ENCODE measurements around the gene HECTD1.

DNA sequence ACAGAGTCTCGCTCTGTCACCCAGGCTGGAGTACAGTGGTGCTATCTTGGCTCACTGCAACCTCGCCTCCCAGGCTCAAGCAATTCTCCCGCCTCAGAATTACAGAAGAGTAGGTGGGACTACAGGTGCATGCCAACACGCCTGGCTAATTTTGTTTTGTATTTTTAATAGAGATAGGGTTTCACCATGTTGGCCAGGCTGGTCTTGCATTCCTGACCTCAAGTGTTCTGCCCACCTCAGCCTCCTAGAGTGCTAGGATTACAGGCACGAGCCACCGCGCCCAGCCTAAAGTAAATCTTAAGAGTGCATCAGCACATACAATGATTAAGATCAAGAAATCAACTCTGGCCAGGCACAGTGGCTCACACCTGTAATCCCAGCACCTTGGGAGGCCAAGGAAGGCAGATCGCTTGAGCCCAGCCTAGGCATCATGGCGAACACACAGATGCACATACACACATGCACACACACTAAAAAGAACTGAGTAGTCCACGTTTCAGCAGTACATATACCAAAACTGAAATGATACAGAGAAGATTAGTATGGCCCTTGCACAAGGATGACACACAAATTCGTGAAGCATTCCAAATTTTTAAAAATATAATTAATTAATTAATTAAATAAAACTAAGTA lies 65.0 kb downstream of the HECTD1 start:
- no peak for TF ChIP-seq EP300 (IDR thresholded peaks at IDR 0.05)
- TF ChIP-seq CTCF (IDR thresholded peaks at IDR 0.05) = no peak
- TF ChIP-seq POLR2AphosphoS5 (IDR thresholded peaks at IDR 0.05) = no peak
- TF ChIP-seq POLR2A (IDR thresholded peaks at IDR 0.05) = no peak

Measured in upper lobe of left lung (tissue), 4 donors.